NCI-H526 treated with DMSO at 0.1 percent for 48 hours (cell line): ENCODE measurements around the gene GALNT5.
"Not testable (repeated sequence)": the region's sequence is repeated elsewhere in the genome, so short reads cannot be mapped to it uniquely, and the experiment has no call there.

Source experiments
- DNase-seq: peaks from one replicate; lab custom pipeline; 2025; lab: John Stamatoyannopoulos, UW

The GALNT5 gene

GRCh38 chr2:157251932-157252331 lies 5.6 kb upstream of the GALNT5 start:
- no peak for DNase-seq

GRCh38 chr2:157252529-157252928 lies 5.0 kb upstream of the GALNT5 start:
- DNase-seq, result no peak

DNA sequence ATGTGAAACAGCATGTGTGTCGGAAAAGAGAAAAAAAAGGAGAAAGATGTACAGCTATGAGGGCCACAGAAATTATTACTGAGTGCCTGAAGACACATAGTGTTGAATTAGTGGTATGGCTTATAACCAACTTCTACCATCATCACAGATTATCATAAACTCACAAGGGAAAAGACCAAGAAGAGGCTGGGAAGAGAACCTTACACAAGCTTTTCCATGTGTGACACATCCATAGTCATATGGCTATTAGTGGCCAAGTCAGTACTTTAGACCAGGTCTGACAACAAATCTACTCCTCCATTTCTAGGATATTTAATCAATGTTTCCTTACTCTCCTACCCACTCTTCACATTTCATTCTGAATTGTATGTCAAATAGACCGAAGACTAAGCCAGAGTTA lies 3.5 kb upstream of the GALNT5 start:
- DNase-seq, result no peak

DNA sequence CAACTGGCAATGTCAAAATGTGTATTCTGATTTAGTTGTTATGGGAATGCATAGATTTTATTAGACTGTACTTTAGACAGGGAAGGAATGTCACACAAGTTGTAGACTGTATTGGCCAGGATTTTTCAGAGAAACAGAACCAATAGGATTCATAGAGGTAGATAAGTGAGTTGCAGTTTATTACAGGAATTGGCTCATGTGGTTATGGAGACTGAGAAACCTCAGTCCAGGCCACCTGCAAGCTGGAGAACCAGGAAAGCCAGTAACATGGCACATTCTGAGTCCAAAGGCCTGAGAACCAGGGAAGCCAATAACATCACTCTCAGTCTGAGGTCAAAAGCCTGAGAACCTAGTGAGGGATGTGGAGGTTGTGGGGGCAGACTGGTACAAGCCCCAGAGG lies 1.8 kb upstream of the GALNT5 start:
- DNase-seq, result no peak

GRCh38 chr2:157256626-157257025 lies 879 bp upstream of the GALNT5 start:
- DNase-seq, result no peak

- no peak for DNase-seq
These were observed 1.2 kb downstream of the GALNT5 start for GRCh38 chr2:157258520-157259326.

- DNase-seq, result no peak
These were observed 1.9 kb downstream of the GALNT5 start for GRCh38 chr2:157259386-157259785.

DNA sequence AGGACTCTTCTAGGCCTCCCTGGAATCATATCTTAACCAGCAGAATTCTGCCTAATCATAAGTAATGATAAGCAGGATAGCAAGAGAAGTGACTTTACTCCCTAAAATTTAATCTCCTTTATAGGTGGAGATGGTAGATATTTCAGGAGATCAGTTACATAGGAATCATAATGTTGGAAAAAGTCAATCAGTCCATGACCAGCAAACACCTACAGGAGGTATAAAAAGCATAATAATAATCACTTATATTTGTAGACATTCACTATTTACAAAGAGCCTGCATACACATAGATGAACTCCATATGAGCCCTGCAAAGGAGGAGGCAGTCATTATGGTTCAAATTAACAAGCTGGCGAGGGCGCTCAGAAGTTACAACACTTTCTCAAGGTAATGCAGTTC lies 2.5 kb downstream of the GALNT5 start:
- no peak for DNase-seq

DNA sequence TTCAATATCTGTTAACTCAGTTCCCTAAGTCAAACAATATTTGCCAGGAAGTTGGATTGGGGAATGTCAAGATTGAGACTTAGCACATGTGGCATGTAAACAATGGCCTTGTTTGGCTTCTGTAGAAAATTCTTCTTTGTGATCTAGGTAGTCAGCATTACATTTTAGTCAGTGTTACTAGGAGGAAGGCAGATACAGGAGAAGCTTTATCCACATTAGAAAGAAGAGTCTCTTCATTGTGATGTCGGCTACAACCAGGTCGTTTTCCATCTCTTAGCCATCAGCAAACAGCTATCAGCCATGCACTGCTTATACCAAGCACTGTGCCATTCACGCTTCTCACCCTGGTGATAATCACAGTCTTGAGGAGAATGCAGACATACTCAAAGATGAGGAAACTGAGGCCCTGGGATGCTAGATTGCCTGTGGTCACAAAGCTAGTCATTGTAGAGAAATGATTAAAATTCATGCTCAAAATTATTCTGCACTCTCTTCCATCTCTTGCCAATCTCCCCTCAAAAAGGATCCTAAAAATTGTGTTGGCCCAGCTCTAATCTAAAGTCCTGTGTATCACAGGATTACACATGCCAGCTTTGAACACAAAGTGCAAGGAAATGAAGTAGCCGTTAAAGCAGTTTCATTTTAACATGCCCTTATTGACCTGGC lies 3.2 kb downstream of the GALNT5 start:
- DNase-seq, result no peak

GRCh38 chr2:157261199-157261782 lies 3.8 kb downstream of the GALNT5 start:
- no peak for DNase-seq

DNA sequence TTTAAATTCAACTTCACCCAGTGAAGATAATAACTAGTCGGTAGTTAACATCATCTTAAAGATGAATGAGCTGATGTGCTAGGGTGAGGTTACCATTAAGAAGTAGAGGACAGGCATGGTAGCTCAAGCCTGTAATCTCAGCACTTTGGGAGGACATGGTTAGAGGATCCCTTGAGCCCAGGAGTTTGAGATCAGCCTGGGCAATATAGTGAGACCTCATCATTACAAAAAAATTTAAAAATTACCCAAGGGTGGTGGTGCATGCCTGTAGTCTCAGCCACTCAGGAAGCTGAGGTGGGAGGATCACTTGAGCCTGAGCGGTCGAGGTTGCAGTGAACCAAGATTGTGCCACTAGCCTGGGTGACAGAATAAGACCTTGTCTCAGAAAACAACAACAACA lies 4.7 kb downstream of the GALNT5 start:
- DNase-seq, result no peak

DNA sequence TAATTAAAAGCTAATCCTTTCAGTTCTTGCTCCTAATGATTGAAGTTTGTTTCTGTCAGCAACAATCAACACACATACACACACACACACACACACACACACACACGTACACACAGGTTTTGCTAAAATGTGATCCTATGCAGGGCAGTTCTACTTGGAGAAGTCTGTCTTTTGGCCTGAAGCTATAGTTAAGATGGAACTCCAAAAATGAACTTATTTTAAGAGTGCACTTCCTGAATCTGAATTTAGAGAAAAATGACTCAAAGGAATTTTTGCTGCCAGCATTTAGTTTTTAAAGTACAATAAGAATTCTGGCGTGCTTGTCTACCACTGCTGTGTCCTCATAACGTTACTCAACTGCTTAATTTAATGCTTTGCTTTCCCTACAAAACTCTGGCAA lies 6.6 kb downstream of the GALNT5 start:
- no peak for DNase-seq

DNA sequence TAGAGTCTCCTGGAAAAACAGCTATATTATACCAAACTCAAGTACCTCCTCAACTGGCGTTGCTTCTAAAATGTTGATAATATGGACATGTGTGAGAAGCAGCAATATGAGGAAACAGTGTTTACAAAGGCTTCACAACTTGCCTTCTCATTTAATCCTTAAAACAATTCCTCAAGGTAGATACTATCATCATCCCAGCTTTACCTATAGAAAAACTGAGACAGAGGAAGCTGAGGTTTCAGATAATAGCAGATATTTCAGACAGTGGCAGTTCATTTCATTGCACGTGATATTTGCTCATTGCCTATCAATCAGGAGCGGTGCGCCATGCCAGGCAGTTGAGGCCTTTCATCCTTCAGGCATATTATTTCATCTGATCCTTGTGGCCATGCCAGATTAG lies 8.3 kb downstream of the GALNT5 start:
- no peak for DNase-seq

DNA sequence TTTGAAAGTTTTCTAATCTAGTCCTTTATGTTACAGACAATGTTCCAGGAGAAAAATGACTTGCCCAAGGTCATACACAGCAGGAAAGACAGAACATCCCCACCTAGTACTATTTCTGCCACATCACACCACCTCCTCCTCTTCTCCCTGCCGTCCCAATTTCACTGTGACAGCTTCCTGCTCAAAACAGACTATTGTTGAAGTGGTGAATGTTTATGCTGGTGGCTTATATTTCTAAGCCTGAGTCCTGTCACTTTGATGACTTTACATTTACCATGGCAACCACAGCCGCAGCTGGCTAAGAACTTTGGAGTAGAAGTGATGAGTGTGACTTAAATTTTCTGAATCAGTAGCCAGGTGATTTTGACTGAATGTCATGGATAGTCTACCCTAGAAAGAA lies 10.0 kb downstream of the GALNT5 start:
- DNase-seq, result no peak

GRCh38 chr2:157269060-157269459 lies 11.6 kb downstream of the GALNT5 start:
- no peak for DNase-seq

- DNase-seq, result no peak
These were observed 12.4 kb downstream of the GALNT5 start for GRCh38 chr2:157269922-157270321.

DNA sequence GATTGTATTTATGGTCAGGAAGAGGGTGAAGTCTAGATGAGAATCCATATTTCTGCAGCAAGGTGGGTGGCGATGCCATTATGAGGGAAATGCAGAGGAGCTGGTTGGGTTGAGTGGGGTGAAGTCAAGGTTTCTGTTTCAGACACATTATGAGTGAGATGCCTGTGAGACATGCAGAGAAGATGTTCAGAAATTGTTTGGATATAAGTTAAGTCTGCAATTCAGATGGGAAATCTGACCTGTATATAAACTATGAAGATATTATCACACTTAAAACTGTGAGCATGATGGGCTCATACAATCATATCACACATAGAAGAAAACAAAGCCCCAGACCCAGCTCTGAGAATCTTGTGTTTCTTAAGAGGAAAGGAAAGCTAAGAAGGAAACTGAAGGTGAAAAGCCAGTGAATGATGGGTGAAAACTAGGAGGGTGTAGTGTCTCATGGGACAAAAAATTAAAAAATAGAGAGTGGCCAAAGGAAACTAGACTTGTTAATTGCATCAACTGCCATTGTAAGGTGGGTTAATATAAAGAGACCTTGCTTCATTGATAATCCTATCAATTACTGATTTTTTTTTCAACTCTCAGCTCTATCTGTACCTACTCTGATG lies 14.2 kb downstream of the GALNT5 start:
- no peak for DNase-seq

GRCh38 chr2:157279311-157279710 lies 21.8 kb downstream of the GALNT5 start:
- DNase-seq, result not testable (repeated sequence)

DNA sequence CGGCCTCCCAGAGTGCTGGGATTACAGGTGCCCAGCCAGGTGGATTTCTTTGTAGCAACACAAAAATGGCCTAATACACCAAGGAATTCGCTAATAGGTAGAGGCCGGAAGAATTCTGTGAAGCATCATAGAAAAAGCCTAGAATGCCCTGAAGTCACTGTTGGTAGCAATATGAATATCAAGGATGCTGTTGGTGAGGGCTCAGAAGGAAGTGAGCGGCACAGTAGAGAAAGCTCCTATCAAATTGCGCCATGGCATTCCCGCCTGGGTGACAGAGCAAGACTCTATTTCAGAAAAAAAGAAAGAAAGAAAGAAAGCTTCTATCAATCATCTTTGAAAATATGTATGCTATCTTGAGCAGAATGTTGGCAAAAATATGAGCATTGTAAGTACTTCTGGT lies 23.8 kb downstream of the GALNT5 start:
- DNase-seq, result no peak

GRCh38 chr2:157283468-157283867 lies 26.0 kb downstream of the GALNT5 start:
- no peak for DNase-seq

GRCh38 chr2:157287160-157287559 lies 29.7 kb downstream of the GALNT5 start:
- DNase-seq, result no peak

GRCh38 chr2:157290525-157290924 lies 33.0 kb downstream of the GALNT5 start:
- no peak for DNase-seq

- DNase-seq, result no peak
These were observed 33.5 kb downstream of the GALNT5 start for GRCh38 chr2:157291018-157291417.
